Activated naive CD8-positive, alpha-beta T cell treated with anti-CD3 and anti-CD28 coated beads, Interleukin-2, amount 10 ng/mL, durations not matched to agents 7 days and 5 days (primary cell): ENCODE data around the gene ITPR2. TPM values are rescaled to one million over a fixed set of nuclear protein-coding genes. Genes with fewer than 3 reads are reported as not detected.
"Not testable (repeated sequence)": the region's sequence is repeated elsewhere in the genome, so short reads cannot be mapped to it uniquely, and the experiment has no call there.

Source experiments
- ATAC-seq: fragments of 150-1000 bp; cut with Tn5 transposase; one replicate; pipeline ENCODE4 v1.10.0; 2021; ENCODE audit warnings: low read depth, moderate library complexity
- POLR2A ChIA-PET: fragments of 350-600 bp; sonication (Branson Sonifier 250); formaldehyde crosslinking; loops from one replicate; lab custom pipeline; 2021; ENCODE audit warnings: antibody characterized with exemption; lab: Charles Lee
- DNase-seq: peaks from one replicate; pipeline ENCODE4 v3.0.0; 2021
- H3K27ac Mint-ChIP-seq: one replicate; pipeline ENCODE4 v1.8.0; 2022; ENCODE audit warnings: mild to moderate bottlenecking, mixed read lengths
- H3K27me3 Mint-ChIP-seq: one replicate; pipeline ENCODE4 v1.8.0; 2022; ENCODE audit warnings: mild to moderate bottlenecking, moderate library complexity, mixed read lengths
- H3K36me3 Mint-ChIP-seq: one replicate; pipeline ENCODE4 v1.8.0; 2021; ENCODE audit warnings: mild to moderate bottlenecking, mixed read lengths
- H3K4me1 Mint-ChIP-seq: one replicate; pipeline ENCODE4 v1.8.0; 2021; ENCODE audit warnings: mixed read lengths
- H3K4me3 Mint-ChIP-seq: one replicate; pipeline ENCODE4 v1.8.0; 2022; ENCODE audit warnings: mild to moderate bottlenecking, moderate library complexity, mixed read lengths
- H3K9me3 Mint-ChIP-seq: one replicate; pipeline ENCODE4 v1.8.0; 2021; ENCODE audit warnings: mixed read lengths
- total RNA-seq, 2 experiments: library from RNA; stranded (reverse); gene quantifications; one replicate each; pipeline ENCODE4 v1.2.3, GENCODE V29; 2021

The ITPR2 gene
- total RNA-seq, 2 experiments from 2014 or later: 43.3 to 43.5 TPM

- no peak overlapping the region for H3K4me3 Mint-ChIP-seq
These were observed 398.0 kb downstream of the ITPR2 start for GRCh38 chr12:26435069-26435404.

GRCh38 chr12:26434299-26435068, 398.5 kb downstream of the ITPR2 start:
- DNase-seq (no peak), ATAC-seq (no peak)
- H3K9me3 Mint-ChIP-seq: no peaks in the 10 kb centered on the region
- peaks cover 4% of the 10 kb centered on the region for H3K36me3 Mint-ChIP-seq
- no peak overlapping the region for H3K4me3 Mint-ChIP-seq
- POLR2A ChIA-PET: no interaction called here
- no peaks in the 10 kb centered on the region for H3K27me3 Mint-ChIP-seq
- no peaks in the 10 kb centered on the region for H3K4me1 Mint-ChIP-seq
- no peak overlapping the region for H3K27ac Mint-ChIP-seq

More at GRCh38 chr12:26435069-26435404, 398.0 kb downstream of the ITPR2 start:
- no peak for ATAC-seq
- H3K9me3 Mint-ChIP-seq: no peaks in the 10 kb centered on the region
- POLR2A ChIA-PET: no interaction called here
- H3K36me3 Mint-ChIP-seq: peaks cover 4% of the 10 kb centered on the region
- H3K27ac Mint-ChIP-seq: no peak overlapping the region
- no peaks in the 10 kb centered on the region for H3K27me3 Mint-ChIP-seq
- H3K4me1 Mint-ChIP-seq: no peaks in the 10 kb centered on the region
- DNase-seq: no peak

GRCh38 chr12:26433701-26434100, 399.3 kb downstream of the ITPR2 start:
- ATAC-seq, H3K27me3 Mint-ChIP-seq, H3K9me3 Mint-ChIP-seq, DNase-seq, H3K27ac Mint-ChIP-seq, H3K36me3 Mint-ChIP-seq, H3K4me3 Mint-ChIP-seq, POLR2A ChIA-PET, H3K4me1 Mint-ChIP-seq: not testable (repeated sequence)

GRCh38 chr12:26431211-26431610, 401.8 kb downstream of the ITPR2 start:
- no peaks in the 10 kb centered on the region for H3K27me3 Mint-ChIP-seq
- H3K4me3 Mint-ChIP-seq: no peak overlapping the region
- POLR2A ChIA-PET: no interaction called here
- no peaks in the 10 kb centered on the region for H3K4me1 Mint-ChIP-seq
- H3K36me3 Mint-ChIP-seq: peaks cover 2% of the 10 kb centered on the region
- no peak overlapping the region for H3K27ac Mint-ChIP-seq
- no peaks in the 10 kb centered on the region for H3K9me3 Mint-ChIP-seq
- no peak for ATAC-seq
- no peak for DNase-seq

GRCh38 chr12:26430596-26430995, 402.4 kb downstream of the ITPR2 start:
- H3K4me1 Mint-ChIP-seq, H3K9me3 Mint-ChIP-seq, H3K27me3 Mint-ChIP-seq, H3K27ac Mint-ChIP-seq, ATAC-seq, POLR2A ChIA-PET, DNase-seq, H3K4me3 Mint-ChIP-seq, H3K36me3 Mint-ChIP-seq: not testable (repeated sequence)

- ATAC-seq: no peak
- no peak for DNase-seq
- no peaks in the 10 kb centered on the region for H3K9me3 Mint-ChIP-seq
- POLR2A ChIA-PET: no interaction called here
- H3K4me1 Mint-ChIP-seq: peaks cover 2% of the 10 kb centered on the region
- peaks cover 6% of the 10 kb centered on the region for H3K36me3 Mint-ChIP-seq
- no peak overlapping the region for H3K4me3 Mint-ChIP-seq
- H3K27me3 Mint-ChIP-seq: no peaks in the 10 kb centered on the region
- H3K27ac Mint-ChIP-seq: no peak overlapping the region
These were observed 403.8 kb downstream of the ITPR2 start for GRCh38 chr12:26429070-26429691.

GRCh38 chr12:26428420-26428819, 404.6 kb downstream of the ITPR2 start:
- H3K27ac Mint-ChIP-seq: no peak overlapping the region
- no peaks in the 10 kb centered on the region for H3K9me3 Mint-ChIP-seq
- ATAC-seq: no peak
- DNase-seq: no peak
- POLR2A ChIA-PET: no interaction called here
- H3K36me3 Mint-ChIP-seq: peaks cover 6% of the 10 kb centered on the region
- H3K27me3 Mint-ChIP-seq: no peaks in the 10 kb centered on the region
- peaks cover 2% of the 10 kb centered on the region for H3K4me1 Mint-ChIP-seq
- no peak overlapping the region for H3K4me3 Mint-ChIP-seq

GRCh38 chr12:26426652-26427051, 406.3 kb downstream of the ITPR2 start:
- no peaks in the 10 kb centered on the region for H3K9me3 Mint-ChIP-seq
- ATAC-seq: no peak
- no peak overlapping the region for H3K4me3 Mint-ChIP-seq
- POLR2A ChIA-PET: no interaction called here
- peaks cover 9% of the 10 kb centered on the region for H3K36me3 Mint-ChIP-seq
- peaks cover 2% of the 10 kb centered on the region for H3K4me1 Mint-ChIP-seq
- H3K27me3 Mint-ChIP-seq: no peaks in the 10 kb centered on the region
- H3K27ac Mint-ChIP-seq: no peak overlapping the region
- DNase-seq: no peak

- Mint-ChIP-seq H3K4me1 (peaks cover 4% of the 10 kb centered on the region), H3K27ac (no peak overlapping the region), H3K36me3 (peaks cover 10% of the 10 kb centered on the region), H3K27me3 (no peaks in the 10 kb centered on the region), H3K4me3 (no peak overlapping the region), H3K9me3 (peaks cover 2% of the 10 kb centered on the region)
- ATAC-seq (no peak), DNase-seq (no peak)
- POLR2A ChIA-PET: no interaction called here
These were observed 407.3 kb downstream of the ITPR2 start for GRCh38 chr12:26425587-26426260.

- H3K4me1 Mint-ChIP-seq: peaks cover 6% of the 10 kb centered on the region
- peaks cover 18% of the 10 kb centered on the region for H3K36me3 Mint-ChIP-seq
- H3K27ac Mint-ChIP-seq: no peak overlapping the region
- H3K4me3 Mint-ChIP-seq: no peak overlapping the region
- DNase-seq (no peak), ATAC-seq (no peak)
- no peaks in the 10 kb centered on the region for H3K27me3 Mint-ChIP-seq
- POLR2A ChIA-PET: no interaction called here
- H3K9me3 Mint-ChIP-seq: peaks cover 4% of the 10 kb centered on the region
These were observed 410.1 kb downstream of the ITPR2 start for GRCh38 chr12:26422839-26423398.

- DNase-seq (no peak), ATAC-seq (no peak)
- Mint-ChIP-seq H3K4me3 (no peak overlapping the region), H3K27ac (no peak overlapping the region), H3K9me3 (peaks cover 4% of the 10 kb centered on the region), H3K36me3 (peaks cover 18% of the 10 kb centered on the region), H3K4me1 (peaks cover 4% of the 10 kb centered on the region), H3K27me3 (no peaks in the 10 kb centered on the region)
- POLR2A ChIA-PET: no interaction called here
These were observed 416.4 kb downstream of the ITPR2 start for GRCh38 chr12:26416550-26416949.

GRCh38 chr12:26410689-26411088, 422.3 kb downstream of the ITPR2 start:
- ATAC-seq (no peak), DNase-seq (no peak)
- Mint-ChIP-seq H3K27me3 (no peaks in the 10 kb centered on the region), H3K9me3 (no peaks in the 10 kb centered on the region), H3K36me3 (peaks cover 8% of the 10 kb centered on the region), H3K4me3 (no peak overlapping the region), H3K4me1 (no peaks in the 10 kb centered on the region), H3K27ac (no peak overlapping the region)
- POLR2A ChIA-PET: no interaction called here

- Mint-ChIP-seq H3K27me3 (no peaks in the 10 kb centered on the region), H3K4me3 (no peak overlapping the region), H3K36me3 (peaks cover 6% of the 10 kb centered on the region), H3K9me3 (no peaks in the 10 kb centered on the region), H3K27ac (no peak overlapping the region), H3K4me1 (no peaks in the 10 kb centered on the region)
- ATAC-seq: no peak
- POLR2A ChIA-PET: no interaction called here
- DNase-seq: no peak
These were observed 426.2 kb downstream of the ITPR2 start for GRCh38 chr12:26406813-26407212.
